ENCODE results near the gene APOL2.

APOL2 gene

DNA sequence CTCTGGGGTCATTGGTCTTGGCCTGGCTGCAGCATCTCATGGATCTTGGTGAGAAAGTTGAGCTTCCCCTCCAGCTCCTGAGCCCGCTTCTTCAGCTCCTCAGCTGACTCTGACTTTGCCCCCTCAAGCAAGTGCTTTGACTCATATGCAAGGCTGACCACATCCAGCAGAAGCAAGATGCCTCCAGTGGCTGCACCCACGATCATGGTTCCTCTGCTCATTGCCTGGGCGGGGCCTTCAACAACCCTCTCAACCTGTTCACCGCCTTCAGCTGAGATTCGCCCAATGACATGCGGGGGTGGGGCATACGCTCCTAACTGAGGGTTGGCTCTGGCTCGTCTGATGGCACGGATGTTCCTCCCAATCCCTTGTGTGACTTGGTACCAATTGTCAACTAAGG lies 11.9 kb downstream of the APOL2 start:
- H3K27me3 ChIP-seq (replicated peaks), result no peaks in the 10 kb centered on the region
- no peak overlapping the region for H3K4me3 ChIP-seq (ENCODE audit: low read depth, low read length)
- DNase-seq, result no peak
- no peak overlapping the region for H3K27ac ChIP-seq
- in situ Hi-C loops (cut with HindIII; ENCODE audit: low pct_ligation_motif_present, low sequenced_read_pairs), result no loop called here
- H3K36me3 ChIP-seq (replicated peaks), result peaks cover 37% of the 10 kb centered on the region
- TF ChIP-seq, protein P1, sequence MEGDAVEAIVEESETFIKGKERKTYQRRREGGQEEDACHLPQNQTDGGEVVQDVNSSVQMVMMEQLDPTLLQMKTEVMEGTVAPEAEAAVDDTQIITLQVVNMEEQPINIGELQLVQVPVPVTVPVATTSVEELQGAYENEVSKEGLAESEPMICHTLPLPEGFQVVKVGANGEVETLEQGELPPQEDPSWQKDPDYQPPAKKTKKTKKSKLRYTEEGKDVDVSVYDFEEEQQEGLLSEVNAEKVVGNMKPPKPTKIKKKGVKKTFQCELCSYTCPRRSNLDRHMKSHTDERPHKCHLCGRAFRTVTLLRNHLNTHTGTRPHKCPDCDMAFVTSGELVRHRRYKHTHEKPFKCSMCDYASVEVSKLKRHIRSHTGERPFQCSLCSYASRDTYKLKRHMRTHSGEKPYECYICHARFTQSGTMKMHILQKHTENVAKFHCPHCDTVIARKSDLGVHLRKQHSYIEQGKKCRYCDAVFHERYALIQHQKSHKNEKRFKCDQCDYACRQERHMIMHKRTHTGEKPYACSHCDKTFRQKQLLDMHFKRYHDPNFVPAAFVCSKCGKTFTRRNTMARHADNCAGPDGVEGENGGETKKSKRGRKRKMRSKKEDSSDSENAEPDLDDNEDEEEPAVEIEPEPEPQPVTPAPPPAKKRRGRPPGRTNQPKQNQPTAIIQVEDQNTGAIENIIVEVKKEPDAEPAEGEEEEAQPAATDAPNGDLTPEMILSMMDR (IDR thresholded peaks at IDR 0.05; ENCODE audit: low read depth, low read length, missing control alignments), result no peak

DNA sequence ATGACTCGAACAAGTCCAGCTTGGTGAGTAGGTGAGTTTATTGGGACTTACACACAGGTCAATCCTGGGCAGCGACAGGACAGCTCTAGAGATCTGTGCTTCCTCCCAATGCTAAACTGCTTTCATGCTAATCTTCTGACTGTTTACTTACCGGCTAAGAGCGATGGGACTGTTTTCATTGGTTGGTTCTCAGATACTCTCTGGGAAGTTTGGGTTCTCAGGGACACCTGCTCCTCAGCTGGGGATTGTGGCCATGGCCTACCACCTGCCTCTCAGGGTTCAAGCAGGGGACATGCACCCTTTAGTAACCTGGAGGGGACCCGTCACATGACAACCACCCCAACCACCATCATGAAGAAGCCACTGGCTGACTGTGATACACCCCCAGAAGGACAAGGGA lies 13.1 kb downstream of the APOL2 start:
- in situ Hi-C loops (cut with HindIII; ENCODE audit: low pct_ligation_motif_present, low sequenced_read_pairs), result no loop called here
- Histone ChIP-seq H3K27me3 (replicated peaks) (no peaks in the 10 kb centered on the region), H3K36me3 (replicated peaks) (peaks cover 30% of the 10 kb centered on the region), H3K4me3 (ENCODE audit: low read depth, low read length) (no peak overlapping the region), H3K27ac (no peak overlapping the region)
- no peak for DNase-seq
- TF ChIP-seq, protein P1 (IDR thresholded peaks at IDR 0.05; ENCODE audit: low read depth, low read length, missing control alignments), result no peak

DNA sequence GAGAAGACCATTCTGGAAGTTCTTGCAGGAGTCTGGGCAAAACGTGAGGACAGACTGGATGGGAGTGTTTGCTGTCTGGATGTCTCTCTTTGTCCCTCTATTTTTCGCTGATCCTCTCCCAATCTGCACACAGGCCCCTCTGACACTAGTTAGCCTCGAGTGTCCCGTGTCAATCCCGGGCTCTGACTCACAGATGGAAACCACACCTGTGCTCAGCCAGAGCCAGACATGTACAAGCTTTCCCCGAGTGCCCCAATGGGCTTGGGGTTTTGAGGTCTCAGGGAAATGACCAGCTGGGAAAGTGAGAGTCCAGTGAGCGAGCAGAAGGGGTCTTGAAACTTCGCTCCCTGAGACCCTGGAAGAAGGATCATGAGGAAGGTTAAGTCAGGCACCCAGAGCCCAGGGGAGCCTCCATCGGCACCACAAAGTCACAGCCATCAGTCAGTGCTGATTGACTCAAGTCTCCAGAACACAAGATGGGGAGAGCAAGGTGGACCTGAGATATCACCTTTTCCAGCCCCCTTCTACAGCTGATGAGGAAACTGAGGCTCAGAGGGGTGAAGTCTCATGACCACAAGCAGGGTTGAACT lies 13.9 kb downstream of the APOL2 start:
- Histone ChIP-seq H3K4me3 (ENCODE audit: low read depth, low read length) (no peak overlapping the region), H3K27me3 (replicated peaks) (no peaks in the 10 kb centered on the region), H3K27ac (no peak overlapping the region), H3K36me3 (replicated peaks) (peaks cover 24% of the 10 kb centered on the region)
- no peak for DNase-seq
- TF ChIP-seq, protein P1 (IDR thresholded peaks at IDR 0.05; ENCODE audit: low read depth, low read length, missing control alignments), result no peak
- in situ Hi-C loops (cut with HindIII; ENCODE audit: low pct_ligation_motif_present, low sequenced_read_pairs), result no loop called here

DNA sequence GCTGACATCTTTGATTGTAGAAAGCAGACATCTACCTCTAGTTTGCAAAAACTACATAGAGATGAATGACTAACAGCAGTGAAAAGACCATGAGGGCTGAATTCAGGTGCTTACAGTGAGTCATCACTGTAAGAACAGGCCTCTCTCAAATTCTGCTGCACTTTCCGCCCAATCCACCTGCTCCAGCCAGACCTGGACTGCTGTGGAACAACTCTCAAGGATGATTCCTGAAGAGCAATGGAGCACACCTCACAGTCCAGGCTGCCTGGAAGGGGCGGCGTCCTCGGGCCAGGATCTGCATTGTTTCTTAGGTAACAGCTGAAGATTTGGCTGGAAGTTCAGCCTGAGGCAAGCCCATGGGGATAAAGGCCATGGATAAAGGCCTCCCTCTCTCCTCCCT lies 15.1 kb downstream of the APOL2 start:
- Histone ChIP-seq H3K36me3 (replicated peaks) (peaks cover 14% of the 10 kb centered on the region), H3K27ac (no peak overlapping the region), H3K4me3 (ENCODE audit: low read depth, low read length) (no peak overlapping the region), H3K27me3 (replicated peaks) (no peaks in the 10 kb centered on the region)
- TF ChIP-seq, protein P1 (IDR thresholded peaks at IDR 0.05; ENCODE audit: low read depth, low read length, missing control alignments), result no peak
- DNase-seq, result no peak
- in situ Hi-C loops (cut with HindIII; ENCODE audit: low pct_ligation_motif_present, low sequenced_read_pairs), result no loop called here

DNA sequence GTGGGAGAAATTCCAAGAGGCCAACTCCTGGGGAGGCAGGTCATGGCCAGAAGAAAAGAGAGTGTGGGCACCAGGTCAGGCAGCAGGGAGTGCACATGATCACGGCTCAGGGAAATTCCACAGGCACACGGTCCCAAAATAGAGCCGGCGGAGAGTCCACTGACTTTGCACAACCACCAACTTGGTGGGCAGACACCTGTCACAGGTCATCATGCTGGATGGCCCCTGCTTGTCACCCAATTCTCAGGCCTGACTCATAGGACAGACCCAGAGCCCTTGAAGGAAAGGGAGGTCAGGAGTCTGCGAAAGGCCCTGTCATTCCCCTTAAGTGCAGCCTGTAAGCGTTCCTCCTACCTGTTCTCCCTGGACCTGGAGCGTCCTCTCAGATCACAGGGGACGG lies 15.8 kb downstream of the APOL2 start:
- H3K27me3 ChIP-seq (replicated peaks), result no peaks in the 10 kb centered on the region
- in situ Hi-C loops (cut with HindIII; ENCODE audit: low pct_ligation_motif_present, low sequenced_read_pairs), result no loop called here
- DNase-seq, result no peak
- TF ChIP-seq, protein P1 (IDR thresholded peaks at IDR 0.05; ENCODE audit: low read depth, low read length, missing control alignments), result no peak
- H3K36me3 ChIP-seq (replicated peaks), result peaks cover 9% of the 10 kb centered on the region
- no peak overlapping the region for H3K4me3 ChIP-seq (ENCODE audit: low read depth, low read length)
- no peak overlapping the region for H3K27ac ChIP-seq

DNA sequence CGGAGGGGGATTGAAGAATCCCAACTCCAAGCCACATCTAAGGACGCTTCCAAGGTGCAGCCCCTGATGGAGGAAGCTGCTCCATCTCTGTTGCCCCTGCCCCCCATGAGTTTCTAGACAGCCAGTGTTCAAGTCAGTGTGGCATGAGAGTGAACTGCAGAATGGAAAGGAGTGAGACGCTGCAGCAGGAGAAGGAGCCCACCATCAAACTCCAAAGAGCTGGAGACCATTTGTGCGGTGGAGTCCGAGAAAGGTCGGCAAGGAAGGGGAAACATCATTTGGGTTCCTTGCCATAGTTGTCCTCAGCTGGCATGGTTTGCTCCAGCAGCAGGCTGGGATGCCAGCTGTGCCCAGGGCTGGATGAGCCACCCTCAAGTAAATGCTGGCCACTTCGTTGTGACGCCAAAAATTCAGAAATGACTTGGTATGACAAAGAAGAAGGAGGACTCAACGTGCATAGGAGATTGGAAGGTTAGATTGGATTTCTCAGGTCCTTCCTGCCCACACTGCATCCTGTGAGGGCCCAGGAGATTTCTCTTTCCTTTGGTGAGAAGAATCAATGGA lies 16.4 kb downstream of the APOL2 start:
- DNase-seq, result no peak
- in situ Hi-C loops (cut with HindIII; ENCODE audit: low pct_ligation_motif_present, low sequenced_read_pairs), result no loop called here

More for the DNA sequence above, 16.4 kb downstream of the APOL2 start:
- TF ChIP-seq, protein P1 (IDR thresholded peaks at IDR 0.05; ENCODE audit: low read depth, low read length, missing control alignments), result no peak
- H3K27ac ChIP-seq, result no peak overlapping the region
- H3K36me3 ChIP-seq (replicated peaks), result peaks cover 7% of the 10 kb centered on the region
- H3K27me3 ChIP-seq (replicated peaks), result peaks cover 2% of the 10 kb centered on the region
- H3K4me3 ChIP-seq (ENCODE audit: low read depth, low read length), result no peak overlapping the region
